OCI-LY3 (cell line): Measurements from ENCODE around the gene PLCE1.

Experiments used
- CTCF ChIP-seq: fragments of 200-600, 300-600 bp; sonication (generic); IDR thresholded peaks from 2 replicates; pipeline ENCODE4 v1.5.1; 2014; ENCODE audit warnings: antibody characterized with exemption, low read length, low read depth
- EZH2phosphoT487 ChIP-seq: fragments of 200-600 bp; shearing (Covaris generic); IDR thresholded peaks from 2 replicates; pipeline ENCODE4 v1.6.1; 2018; ENCODE audit warnings: antibody characterized with exemption, mixed run types, low read depth

- no peak for TF ChIP-seq EZH2phosphoT487
- TF ChIP-seq CTCF: no peak
Observed at GRCh38 chr10:93965911-93966310, 27.8 kb upstream of the PLCE1 start.
